G401 (cell line): ENCODE results near the gene ADGRG6. TPM values are rescaled to one million over a fixed set of nuclear protein-coding genes. Genes with fewer than 3 reads are reported as not detected.
"Not testable (repeated sequence)": the region's sequence is repeated elsewhere in the genome, so short reads cannot be mapped to it uniquely, and the experiment has no call there.

ENCODE experiments used
- DNase-seq: peaks from one replicate; pipeline ENCODE4 v3.0.0-alpha.2; 2015; ENCODE audit warnings: low spot score
- in situ Hi-C: cut with HindIII; loops from 2 replicates; pipeline ENCODE4 v1.10.0; 2016; ENCODE audit warnings: low sequenced_read_pairs, mixed read lengths
- total RNA-seq: library from RNA; depleted of rRNA; stranded (reverse); fragments of >200 nt; shearing (Covaris generic); gene quantifications from 2 replicates; pipeline ENCODE4 v1.2.3, GENCODE V29; 2014

Gene ADGRG6
- total RNA-seq, 1 experiment from 2014 or later, result 3.3 TPM

- in situ Hi-C loops, result no loop called here
- DNase-seq, result no peak
These were observed 35.0 kb downstream of the ADGRG6 start for GRCh38 chr6:142336787-142337186.

DNA sequence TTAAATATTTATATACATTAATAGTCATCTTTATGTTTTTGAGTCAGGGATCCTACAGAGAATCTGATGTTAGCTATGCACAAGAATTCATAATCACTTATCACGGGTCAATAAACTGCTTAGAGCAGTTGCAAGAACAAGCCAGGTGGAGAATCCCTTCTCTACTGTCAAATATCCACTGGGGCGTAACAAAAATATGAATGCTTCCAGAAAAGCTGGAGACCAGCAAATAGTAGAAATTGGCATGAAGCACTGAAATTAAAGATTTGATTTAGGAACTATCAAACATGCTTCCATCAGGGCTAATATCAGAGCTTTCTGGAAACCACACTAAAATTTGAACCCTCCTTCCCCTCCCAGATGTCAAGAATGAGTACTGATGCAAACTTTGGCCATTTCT, 37.3 kb downstream of the ADGRG6 start:
- in situ Hi-C loops, result no loop called here
- DNase-seq, result no peak

- in situ Hi-C loops, result no loop called here
- no peak for DNase-seq
These were observed 38.3 kb downstream of the ADGRG6 start for GRCh38 chr6:142339968-142340658.

DNA sequence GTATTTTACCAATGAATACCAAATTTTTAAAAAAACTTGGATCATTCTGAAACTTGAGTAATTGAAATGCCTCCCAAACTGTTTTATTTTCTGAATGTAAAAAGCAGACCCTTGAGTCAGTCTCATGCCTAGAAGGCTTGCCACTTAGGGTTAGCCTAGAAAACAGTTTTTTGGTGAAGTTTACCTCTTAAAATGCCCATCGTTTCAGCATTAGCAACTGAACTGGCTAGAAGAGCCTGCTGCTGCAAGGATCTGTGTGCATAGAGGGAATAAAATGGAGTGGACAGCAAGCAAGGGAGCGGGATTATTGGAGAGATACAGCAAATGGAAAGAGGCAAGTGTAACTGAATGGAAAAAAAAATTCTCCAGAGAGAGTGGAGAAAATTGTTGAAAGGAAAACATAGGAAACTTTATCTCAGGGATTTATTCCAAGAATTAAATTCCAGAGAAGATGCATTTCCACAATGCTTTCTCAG, 40.1 kb downstream of the ADGRG6 start:
- no peak for DNase-seq
- in situ Hi-C loops, result no loop called here

DNA sequence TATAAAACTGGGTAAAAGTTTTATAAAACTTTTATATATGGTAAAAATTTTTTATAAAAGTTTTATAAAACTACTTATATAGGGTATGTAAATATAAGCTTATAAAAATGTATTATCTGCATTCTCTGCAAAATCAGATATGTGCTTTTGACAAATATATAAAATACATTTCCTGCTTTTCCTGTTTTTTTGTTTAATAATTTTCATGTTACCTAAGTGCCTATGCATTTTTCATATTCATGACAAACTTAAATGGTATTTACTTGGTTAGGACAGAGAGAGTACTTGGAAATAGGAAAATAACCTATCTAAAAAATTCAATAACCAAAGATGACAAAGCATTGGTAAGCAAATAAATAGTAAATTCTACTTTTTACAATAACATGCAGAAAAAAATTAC, 41.2 kb downstream of the ADGRG6 start:
- in situ Hi-C loops, result no loop called here

DNA sequence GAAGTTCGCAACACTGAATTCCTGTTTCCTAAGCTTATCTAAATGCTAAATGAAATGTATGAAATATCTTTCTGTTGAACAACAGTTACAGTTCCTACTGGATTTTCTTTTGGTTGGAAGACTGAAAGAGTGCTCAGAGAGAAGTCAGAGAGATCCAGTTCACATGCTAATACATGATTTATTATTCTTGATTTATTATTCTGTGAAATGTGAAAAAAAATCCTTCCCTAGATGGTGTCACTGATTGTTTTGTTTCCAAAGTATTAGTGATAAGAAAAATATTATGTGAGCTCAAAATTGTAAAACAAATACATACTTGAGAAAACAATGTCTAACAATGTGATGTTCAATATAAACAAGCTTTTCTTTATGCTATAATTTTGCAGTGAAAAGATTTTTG, 42.1 kb downstream of the ADGRG6 start:
- in situ Hi-C loops, result no loop called here

More for the DNA sequence above, 41.2 kb downstream of the ADGRG6 start:
- no peak for DNase-seq

GRCh38 chr6:142345261-142345660, 43.5 kb downstream of the ADGRG6 start:
- no peak for DNase-seq
- in situ Hi-C loops, result no loop called here

More for the DNA sequence above, 42.1 kb downstream of the ADGRG6 start:
- no peak for DNase-seq

- in situ Hi-C loops, DNase-seq: not testable (repeated sequence)
These were observed 44.4 kb downstream of the ADGRG6 start for GRCh38 chr6:142346166-142346565.

DNA sequence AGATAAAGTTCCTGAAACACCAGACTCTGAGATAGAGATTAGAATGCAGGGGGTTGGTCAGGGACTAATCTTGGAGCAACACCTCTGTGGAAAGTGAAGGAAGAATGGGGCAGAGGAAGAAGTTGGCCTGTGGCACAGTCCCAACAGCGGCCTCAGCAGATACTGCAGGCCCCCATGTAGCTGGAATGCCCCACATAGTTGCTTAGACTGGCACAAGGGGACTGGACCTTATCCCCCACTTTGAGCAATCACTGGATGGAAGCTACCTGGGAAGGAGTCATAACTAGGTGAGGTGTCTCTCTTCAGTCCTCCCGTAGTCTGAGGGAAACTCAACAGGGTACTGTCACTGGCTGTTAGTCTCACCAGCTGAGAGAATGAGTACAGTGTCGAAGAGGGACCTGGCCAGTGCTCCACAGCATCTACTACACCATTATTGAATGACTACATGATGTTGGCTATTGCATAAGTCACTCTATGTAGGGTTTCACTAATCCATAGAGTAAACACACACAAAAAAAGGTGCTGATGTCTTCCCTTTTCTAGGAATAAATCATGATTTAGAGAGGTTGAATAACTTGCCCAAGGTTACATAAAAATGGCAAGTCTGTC, 47.5 kb downstream of the ADGRG6 start:
- in situ Hi-C loops, result no loop called here
- DNase-seq, result no peak

GRCh38 chr6:142350309-142350708, 48.5 kb downstream of the ADGRG6 start:
- DNase-seq, result no peak
- in situ Hi-C loops, result no loop called here

- DNase-seq, result no peak
- in situ Hi-C loops, result no loop called here
These were observed 51.9 kb downstream of the ADGRG6 start for GRCh38 chr6:142353690-142354089.

- in situ Hi-C loops, result no loop called here
- DNase-seq, result no peak
These were observed 52.8 kb downstream of the ADGRG6 start for GRCh38 chr6:142354650-142355049.

DNA sequence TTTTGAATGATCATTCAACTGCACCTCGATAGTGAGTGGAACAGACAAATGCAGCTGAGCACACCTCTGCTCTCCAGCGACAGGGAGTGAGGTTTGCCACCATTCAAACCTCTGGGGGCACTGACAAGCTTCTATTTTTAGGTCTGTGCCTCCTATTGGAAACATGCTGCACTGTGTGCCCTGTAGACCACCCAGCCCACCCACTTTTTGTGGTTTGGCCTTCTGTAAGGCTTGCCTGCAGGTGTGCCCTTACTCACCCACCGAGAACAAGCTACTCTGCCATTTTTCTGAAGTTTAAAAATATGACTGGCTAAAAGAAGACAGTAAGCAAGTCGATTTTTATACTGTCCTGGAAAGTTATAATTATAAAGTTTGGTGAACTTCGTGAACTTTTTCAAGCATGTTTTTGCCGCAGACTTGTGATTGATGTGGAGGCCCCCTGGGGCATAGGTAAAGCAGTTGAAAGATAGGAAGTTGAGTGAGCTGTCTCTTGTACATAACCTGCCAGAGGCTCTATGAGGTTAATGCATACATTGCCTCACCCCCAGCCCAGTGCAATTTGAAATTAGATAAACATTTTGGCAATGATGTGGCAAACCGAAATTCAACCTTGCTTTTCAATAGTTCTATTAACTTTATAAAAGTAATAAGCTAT, 53.8 kb downstream of the ADGRG6 start:
- DNase-seq, result no peak
- in situ Hi-C loops, result no loop called here

- in situ Hi-C loops, result no loop called here
- no peak for DNase-seq
These were observed 54.5 kb downstream of the ADGRG6 start for GRCh38 chr6:142356201-142356883.

GRCh38 chr6:142356884-142357225, 55.0 kb downstream of the ADGRG6 start:
- no peak for DNase-seq
- in situ Hi-C loops, result no loop called here

GRCh38 chr6:142357879-142358278, 56.1 kb downstream of the ADGRG6 start:
- in situ Hi-C loops, result no loop called here
- DNase-seq, result no peak

GRCh38 chr6:142359271-142359960, 57.6 kb downstream of the ADGRG6 start:
- in situ Hi-C loops, result no loop called here
- no peak for DNase-seq

- in situ Hi-C loops, result no loop called here
These were observed 59.5 kb downstream of the ADGRG6 start for GRCh38 chr6:142361345-142361744.

More at GRCh38 chr6:142361345-142361744, 59.5 kb downstream of the ADGRG6 start:
- DNase-seq, result no peak
